Renal cortical epithelial cell (primary cell): ENCODE data around the gene CCDC200. TPM values are rescaled to one million over a fixed set of nuclear protein-coding genes. Genes with fewer than 3 reads are reported as not detected.
A peak's percentile ranks its signal among the peaks of the same experiment; 100 is the strongest.
"Not testable (repeated sequence)": the region's sequence is repeated elsewhere in the genome, so short reads cannot be mapped to it uniquely, and the experiment has no call there.

Source experiments
- DNase-seq: peaks from one replicate; pipeline ENCODE4 v3.0.0-alpha.2; 2011; ENCODE audit warnings: low read depth
- total RNA-seq: library from RNA; depleted of rRNA; stranded (reverse); fragments of >200 nt; gene quantifications from 2 replicates; pipeline ENCODE4 v1.2.3, GENCODE V29; 2014

CCDC200 gene
- not detected in 2 replicates for total RNA-seq

DNA sequence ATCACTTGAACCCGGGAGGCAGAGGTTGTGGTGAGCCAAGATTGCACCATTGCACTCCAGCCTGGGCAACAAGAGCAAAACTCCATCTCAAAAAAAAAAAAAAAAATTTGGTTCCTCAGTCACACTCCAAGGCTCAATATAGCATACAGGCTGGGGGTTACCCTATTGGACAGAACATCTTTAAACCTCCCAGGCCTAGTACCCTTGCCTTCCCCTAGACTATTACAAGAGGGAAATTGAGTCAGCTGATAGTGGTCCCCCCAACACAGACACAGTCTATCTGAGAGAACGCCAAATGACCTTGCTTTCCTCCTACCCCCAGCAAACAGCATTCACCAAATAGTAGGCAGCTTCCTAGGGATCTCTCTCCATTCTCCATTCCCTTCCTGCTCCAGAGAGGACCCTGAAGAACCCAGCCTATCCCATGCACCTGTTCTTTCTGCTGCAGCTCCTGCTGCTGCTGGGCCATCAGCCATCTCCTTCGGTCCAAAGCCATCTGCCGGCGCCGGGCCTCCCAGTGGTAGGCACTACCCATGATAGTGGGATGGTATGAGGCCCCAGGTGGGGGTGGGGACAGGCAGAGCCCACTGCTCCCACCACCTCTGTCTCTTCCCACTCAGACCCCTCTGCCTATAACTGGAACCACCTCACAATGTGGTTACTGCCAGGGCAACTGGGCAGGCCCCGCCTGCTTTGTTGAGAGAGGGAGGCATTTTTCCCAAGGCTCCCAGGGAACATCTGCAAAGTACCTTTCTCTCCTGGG, at the start of gene CCDC200:
Gene CCDC200, minus strand, starts transcription at position 604 of the 763 bp plus-strand sequence. Its CDS starts 69 bp downstream, at position 535.
- not testable (repeated sequence) for DNase-seq

- DNase-seq = not testable (repeated sequence)
Observed at GRCh38 chr17:43272914-43273313, 44.5 kb upstream of the CCDC200 start.

DNA sequence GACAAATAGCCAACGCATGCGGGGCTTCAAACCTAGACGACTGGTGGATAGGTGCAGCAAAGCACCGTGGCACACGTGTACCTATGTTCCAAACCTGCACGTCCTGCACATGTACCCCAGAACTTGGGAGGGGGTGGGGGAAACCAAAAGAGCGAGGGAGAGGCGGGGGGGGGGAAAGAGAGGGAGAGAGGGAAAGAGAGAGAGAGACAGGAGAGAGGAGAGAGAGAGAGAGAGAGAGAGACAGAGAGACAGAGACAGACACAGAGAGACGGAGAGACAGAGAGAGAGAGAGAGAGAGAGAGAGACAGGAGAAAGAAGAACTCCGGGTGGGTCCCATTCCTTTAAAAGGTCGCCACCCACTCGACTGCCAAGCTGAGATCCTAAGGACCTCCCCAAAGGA, 44.1 kb upstream of the CCDC200 start:
- DNase-seq = not testable (repeated sequence)

DNA sequence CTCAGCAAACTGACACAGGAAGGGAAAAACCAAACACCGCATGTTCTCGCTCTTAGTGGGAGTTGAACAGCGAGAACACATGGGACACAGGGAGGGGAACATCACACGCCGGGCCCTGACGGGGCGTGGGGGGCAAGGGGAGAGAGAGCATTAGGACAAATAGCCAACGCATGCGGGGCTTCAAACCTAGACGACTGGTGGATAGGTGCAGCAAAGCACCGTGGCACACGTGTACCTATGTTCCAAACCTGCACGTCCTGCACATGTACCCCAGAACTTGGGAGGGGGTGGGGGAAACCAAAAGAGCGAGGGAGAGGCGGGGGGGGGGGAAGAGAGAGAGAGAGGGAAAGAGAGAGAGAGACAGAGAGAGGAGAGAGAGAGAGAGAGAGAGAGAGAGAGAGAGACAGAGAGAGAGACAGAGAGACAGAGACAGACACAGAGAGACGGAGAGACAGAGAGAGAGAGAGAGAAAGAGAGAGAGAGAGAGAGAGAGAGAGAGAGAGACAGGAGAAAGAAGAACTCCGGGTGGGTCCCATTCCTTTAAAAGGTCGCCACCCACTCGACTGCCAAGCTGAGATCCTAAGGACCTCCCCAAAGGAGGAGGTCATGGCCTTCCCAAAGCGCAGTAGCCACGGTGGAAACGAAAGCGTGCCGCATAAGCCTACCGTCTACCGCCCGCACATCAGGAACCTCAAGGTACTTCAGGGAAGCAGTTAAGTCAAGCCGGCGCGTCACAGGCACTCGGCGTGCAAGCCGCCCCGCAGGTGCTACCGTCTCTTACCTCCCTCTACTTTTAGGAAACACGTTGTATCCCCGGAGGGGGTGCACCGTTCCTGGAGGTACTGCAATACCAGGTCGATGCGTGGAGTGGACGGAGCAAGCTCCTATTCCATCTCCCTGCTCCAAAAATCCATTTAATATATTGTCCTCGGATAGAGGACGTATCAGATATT, 42.4 kb upstream of the CCDC200 start:
- not testable (repeated sequence) for DNase-seq

DNA sequence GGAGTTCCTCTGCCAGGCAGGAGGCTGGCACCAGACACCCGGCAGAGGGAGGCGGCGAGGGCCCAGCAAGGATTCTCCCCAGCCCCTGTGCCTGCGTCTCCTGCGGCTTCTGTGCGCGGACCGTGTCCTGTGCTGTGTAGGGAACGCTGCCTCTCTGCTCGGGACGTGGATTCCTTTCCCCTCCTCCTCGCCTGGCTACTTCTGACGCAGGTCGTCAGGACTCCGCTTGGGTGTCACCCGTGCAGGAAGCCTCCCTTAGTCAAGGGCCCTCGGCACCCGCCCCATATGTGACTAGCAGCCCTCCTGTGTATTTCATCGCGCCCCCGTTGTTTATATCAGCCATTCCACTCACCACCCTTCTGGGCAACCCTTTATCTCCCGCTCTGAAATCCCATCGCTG, 18.0 kb upstream of the CCDC200 start:
- not testable (repeated sequence) for DNase-seq

DNA sequence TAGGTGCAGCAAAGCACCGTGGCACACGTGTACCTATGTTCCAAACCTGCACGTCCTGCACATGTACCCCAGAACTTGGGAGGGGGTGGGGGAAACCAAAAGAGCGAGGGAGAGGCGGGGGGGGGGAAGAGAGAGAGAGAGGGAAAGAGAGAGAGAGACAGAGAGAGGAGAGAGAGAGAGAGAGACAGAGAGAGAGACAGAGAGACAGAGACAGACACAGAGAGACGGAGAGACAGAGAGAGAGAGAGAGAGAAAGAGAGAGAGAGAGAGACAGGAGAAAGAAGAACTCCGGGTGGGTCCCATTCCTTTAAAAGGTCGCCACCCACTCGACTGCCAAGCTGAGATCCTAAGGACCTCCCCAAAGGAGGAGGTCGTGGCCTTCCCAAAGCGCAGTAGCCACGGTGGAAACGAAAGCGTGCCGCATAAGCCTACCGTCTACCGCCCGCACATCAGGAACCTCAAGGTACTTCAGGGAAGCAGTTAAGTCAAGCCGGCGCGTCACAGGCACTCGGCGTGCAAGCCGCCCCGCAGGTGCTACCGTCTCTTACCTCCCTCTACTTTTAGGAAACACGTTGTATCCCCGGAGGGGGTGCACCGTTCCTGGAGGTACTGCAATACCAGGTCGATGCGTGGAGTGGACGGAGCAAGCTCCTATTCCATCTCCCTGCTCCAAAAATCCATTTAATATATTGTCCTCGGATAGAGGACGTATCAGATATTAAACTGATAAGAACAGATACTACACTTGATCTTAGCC, 12.4 kb upstream of the CCDC200 start:
- not testable (repeated sequence) for DNase-seq

- DNase-seq = not testable (repeated sequence)
Observed at GRCh38 chr17:43239597-43239996, 11.2 kb upstream of the CCDC200 start.

DNA sequence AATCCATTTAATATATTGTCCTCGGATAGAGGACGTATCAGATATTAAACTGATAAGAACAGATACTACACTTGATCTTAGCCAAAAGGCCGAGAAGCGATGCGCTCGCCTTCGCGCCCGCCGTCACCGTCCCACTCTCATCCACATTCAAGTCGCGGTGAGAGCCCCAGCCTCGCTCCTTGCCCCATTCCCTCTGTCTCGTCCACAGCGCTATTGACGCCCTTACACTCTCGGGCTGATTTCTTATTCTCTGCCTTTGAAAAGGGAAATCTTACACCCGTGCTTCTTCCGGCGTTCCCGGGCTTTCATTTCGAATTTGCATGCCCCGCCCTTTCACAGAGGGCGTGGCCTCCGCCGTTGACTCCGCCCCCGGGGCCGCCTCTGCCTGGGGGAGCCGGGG, 5.5 kb upstream of the CCDC200 start, which contains the start of gene RNU2-1:
Gene RNU2-1, minus strand, starts transcription at position 101 of the 400 bp plus-strand sequence.
- not testable (repeated sequence) for DNase-seq

DNA sequence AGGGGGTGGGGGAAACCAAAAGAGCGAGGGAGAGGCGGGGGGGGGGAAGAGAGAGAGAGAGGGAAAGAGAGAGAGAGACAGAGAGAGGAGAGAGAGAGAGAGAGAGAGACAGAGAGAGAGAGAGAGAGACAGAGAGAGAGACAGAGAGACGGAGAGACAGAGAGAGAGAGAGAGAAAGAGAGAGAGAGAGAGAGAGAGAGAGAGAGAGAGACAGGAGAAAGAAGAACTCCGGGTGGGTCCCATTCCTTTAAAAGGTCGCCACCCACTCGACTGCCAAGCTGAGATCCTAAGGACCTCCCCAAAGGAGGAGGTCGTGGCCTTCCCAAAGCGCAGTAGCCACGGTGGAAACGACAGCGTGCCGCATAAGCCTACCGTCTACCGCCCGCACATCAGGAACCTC, 4.8 kb upstream of the CCDC200 start:
- DNase-seq = not testable (repeated sequence)

- DNase-seq = peak; percentile 39
Observed at GRCh38 chr17:43232021-43232699, 3.7 kb upstream of the CCDC200 start.

- not testable (repeated sequence) for DNase-seq
Observed at GRCh38 chr17:43231205-43232020, 3.0 kb upstream of the CCDC200 start.

DNA sequence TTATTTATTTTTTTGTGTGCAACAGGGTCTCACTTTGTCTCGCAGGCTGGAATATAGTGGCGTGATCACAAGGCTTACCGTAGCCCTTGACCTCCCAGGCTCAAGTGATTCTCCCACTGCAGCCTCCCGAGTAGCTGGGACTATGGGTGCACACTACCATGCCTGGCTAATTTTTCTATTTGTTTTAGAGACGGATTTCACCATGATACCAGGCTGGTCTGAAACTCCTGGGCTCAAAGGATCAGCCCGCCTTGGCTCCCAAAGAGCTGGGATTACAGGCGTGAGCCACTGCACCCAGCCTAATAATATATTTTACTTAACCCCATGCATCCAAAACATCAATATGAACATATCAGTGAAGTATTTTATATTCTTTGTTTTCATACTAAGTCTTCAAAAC, 2.0 kb downstream of the CCDC200 start:
- no peak for DNase-seq

DNA sequence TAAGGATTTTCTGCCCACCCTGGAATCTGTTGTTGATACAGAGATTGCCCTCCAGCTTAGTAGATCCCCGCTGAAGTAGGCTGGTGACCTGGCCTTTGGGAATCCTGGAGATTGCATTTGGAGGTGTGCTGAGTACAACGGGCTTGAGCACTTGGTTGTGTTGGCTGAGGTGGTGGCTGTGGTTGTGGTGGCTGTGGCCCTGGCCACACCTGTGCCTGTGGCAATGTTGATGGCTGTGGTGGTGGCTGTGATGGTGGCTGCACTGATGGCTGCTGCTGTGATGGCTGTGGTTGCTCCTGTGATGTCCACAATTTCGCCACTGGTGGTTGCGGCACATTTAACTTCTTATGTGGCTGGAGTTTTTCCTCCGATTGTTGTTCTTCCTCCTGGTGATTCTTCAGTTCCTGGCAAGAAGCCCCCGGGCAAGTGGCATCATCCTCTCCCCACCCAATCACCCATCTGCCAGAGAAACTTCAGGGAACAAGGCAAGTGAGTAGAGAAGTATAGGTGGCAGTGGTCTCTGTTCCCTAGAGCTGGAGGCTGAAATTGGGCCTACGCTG, 4.2 kb downstream of the CCDC200 start:
- no peak for DNase-seq

GRCh38 chr17:43220511-43221125, 7.8 kb downstream of the CCDC200 start:
- DNase-seq = no peak

DNA sequence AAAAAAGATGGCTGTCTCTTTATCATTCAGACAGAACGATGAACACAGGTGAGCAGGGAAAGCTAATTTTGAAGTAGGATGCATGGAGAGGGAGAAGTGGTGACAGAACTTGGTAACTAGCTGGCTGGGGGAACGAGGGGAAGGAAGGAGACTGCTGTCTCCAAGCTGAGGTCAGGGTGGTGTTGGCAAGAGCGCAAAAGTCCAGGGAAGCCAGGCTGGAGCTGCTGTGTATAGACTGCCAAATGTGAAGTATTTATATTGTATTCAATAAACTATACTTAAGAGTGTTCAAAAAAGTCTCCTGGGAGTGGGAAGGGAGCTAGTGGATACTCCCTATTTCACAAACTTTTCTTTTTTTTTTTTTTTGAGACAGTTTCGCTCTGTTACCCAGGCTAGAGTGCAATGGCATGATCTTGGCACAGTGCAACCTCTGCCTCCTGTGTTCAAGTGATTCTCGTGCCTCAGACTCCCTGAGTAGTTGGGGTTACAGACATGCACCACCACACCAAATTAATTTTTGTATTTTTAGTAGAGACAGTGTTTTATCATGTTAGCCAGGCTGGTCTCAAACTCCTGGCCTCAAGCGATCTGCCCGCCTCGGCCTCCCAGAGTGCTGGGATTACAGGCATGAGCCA, 8.6 kb downstream of the CCDC200 start:
- no peak for DNase-seq

DNA sequence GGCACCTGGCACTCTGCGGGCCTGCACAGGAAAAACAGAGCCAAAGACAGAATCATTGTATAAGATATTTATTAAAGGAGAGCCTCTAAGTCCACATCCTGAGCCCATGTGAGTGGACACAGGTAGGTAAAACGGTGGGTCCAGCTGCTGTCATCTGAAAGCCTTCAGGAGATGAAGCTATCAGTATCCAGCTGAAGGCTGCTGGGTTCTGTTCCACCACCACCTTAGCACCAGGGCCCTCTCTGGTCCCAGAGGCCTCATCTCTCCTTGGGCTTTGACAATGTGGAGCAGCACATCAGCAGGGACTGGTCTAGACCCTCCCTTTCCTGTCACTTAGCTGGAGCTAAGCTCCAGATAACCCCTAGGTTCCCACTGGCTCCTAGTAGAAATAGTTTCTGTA, 9.4 kb downstream of the CCDC200 start:
- no peak for DNase-seq

- no peak for DNase-seq
Observed at GRCh38 chr17:43217614-43218087, 10.8 kb downstream of the CCDC200 start.

GRCh38 chr17:43216762-43217613, 11.4 kb downstream of the CCDC200 start:
- no peak for DNase-seq
